GM18502 (cell line): ENCODE results near the gene SETBP1.

Experiments
- ATAC-seq: cut with Tn5 transposase; IDR thresholded peaks from one replicate; pipeline ENCODE4 v1.9.1; 2021; ENCODE audit warnings: mild to moderate bottlenecking; ENCODE audit not compliant: unreplicated experiment, poor library complexity

Gene SETBP1

GRCh38 chr18:44680273-44681075 lies at the start of gene SETBP1:
Gene SETBP1 (plus strand): TSS chr18:44680888. CDS start chr18:44701347, 20,459 bp downstream.
- ATAC-seq, result peak; percentile 25

DNA sequence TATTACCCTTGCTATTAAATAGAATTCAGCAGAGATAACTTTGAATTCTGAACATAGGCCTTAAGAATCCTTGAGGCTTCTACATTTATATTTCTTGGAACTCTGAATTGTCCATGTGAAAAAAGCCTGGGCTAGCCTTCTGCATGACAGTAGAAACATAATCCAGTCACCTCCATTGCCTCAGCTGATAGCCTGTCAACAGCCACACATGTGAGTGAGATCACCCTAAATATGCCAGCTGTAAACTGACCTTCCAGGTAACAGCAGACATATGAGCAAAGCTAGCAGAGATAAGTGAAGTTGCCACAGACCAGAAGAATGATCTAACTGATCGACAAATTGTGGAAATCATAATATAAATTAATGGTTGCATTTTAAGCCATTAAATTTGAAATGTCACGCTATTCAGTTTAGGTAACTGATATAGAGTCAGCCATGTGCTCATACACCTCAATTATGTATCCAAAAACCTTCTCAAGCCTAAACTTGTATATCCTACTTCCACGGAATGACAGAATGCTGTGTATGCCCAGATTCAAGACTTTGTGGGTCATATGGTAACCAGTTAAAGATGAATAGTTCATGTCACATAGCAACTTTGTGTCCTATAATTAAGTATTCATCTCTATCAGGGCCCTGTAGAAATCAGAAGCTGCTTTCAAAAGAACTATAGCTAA lies 48.1 kb upstream of the SETBP1 start:
- no peak for ATAC-seq

DNA sequence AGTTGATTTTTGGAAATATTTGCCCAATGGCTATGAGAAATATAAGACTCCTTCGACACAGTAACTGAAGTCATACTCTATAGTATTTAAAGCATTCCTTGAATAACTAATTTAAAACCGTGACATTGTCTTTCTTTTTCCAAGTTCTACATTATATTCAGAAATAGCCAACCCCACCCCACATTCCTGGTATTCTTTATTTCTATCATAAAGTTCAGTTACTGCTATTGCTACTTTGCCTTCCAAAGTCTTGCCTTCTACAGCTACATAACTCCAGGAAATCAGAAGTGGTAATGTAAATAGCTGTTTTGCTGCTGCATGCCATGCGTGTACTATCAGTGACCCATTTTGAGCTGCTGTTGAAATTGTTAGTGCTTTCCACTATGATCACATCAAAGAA lies 45.1 kb upstream of the SETBP1 start:
- no peak for ATAC-seq

- ATAC-seq, result peak; percentile 88
Measured at GRCh38 chr18:44636241-44636640, 44.4 kb upstream of the SETBP1 start.

GRCh38 chr18:44637210-44638033 lies 43.3 kb upstream of the SETBP1 start:
- no peak for ATAC-seq

GRCh38 chr18:44638034-44638540 lies 42.6 kb upstream of the SETBP1 start:
- no peak for ATAC-seq

- ATAC-seq, result no peak
Measured at GRCh38 chr18:44638811-44639210, 41.9 kb upstream of the SETBP1 start.

DNA sequence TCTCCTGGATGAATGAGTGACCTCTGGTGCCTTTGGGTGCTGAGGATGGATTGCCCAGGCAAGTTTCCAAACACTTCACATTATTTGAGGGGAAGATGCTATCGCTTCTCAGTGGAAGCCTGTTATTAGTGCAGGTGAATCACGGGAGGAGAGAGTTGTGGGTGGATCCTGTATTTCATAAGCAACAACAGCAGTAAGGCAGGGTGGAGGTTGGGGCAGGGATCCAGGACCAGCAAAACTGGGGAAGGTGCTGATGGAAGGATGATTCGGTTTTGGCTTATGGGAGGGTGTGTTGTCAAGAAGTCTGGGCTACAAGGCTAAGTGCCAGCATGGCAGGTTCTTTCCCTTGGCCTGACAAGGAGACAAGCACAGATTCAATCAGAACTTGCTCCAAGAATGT lies 37.7 kb upstream of the SETBP1 start:
- ATAC-seq, result no peak

DNA sequence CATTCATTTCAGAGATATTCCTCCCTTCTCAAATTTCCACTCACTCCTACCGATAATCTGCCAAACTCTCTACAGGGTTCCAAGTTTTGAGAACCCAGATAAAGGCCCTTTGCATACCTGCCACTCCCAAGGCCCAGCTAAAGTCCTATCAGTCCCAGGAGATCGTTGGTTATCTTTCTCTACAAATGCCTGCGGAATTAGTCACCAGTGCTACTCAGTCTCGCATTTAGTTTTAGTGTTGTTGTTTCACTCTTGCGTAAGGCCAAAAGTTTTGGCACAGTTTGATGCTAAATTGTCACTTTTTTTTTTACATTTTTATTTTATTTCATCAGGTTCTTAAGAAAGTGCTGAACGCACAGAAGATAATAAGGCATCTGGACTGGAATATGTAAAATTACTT lies 29.2 kb upstream of the SETBP1 start:
- no peak for ATAC-seq

DNA sequence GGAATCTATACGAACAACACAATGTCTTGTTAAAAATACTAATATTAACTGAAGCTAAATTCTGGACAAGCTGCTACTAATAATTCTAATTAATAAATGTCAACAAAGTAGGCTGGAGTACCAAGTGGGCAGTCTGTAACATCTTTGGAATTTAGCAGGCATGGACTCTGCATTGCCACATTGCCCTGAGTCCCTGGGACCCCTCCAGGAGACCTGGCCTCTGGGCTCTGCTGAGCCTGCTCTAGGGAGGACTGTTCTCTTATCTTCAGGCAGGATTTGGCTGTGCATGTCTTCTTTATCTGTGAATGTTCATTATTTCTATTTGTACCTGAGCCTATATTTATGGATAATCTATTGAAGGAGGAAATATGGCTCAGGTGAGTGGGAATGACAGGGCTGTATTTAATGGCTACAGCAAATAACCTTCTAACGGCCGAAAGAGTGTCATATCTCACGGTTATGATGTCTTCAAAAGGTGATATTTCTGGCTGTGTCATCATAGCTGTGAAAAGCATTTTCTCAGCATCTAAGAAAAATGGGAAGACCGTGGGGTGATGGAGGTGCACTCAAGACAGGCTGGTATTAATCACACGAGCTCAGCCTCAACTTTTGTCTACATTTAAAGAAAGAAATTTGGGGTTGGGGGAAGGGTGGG lies 28.6 kb upstream of the SETBP1 start:
- no peak for ATAC-seq

- no peak for ATAC-seq
Measured at GRCh38 chr18:44652722-44653121, 28.0 kb upstream of the SETBP1 start.

GRCh38 chr18:44654573-44654972 lies 26.1 kb upstream of the SETBP1 start:
- ATAC-seq, result no peak

DNA sequence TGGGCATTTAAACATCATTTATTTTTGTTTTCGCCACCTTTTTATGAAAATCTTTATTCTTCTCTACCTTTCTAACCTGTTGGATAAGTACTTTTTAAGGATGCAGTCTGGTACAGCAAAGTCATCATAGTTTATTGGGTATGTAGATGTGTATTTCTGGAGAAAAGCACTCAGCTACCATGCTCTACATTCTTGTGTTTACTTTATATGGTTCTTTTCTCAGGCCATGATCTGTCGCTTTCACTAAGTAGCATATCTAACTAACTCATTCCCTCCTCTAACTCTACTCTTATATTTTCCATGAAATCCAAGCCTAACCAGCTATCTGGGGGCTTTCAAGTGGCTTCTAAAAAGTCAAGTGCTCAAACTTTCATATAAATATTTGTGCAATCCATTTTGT lies 25.3 kb upstream of the SETBP1 start:
- ATAC-seq, result no peak

GRCh38 chr18:44659771-44660170 lies 20.9 kb upstream of the SETBP1 start:
- ATAC-seq, result no peak

- ATAC-seq, result no peak
Measured at GRCh38 chr18:44668270-44668975, 12.3 kb upstream of the SETBP1 start.

GRCh38 chr18:44671914-44672313 lies 8.8 kb upstream of the SETBP1 start:
- ATAC-seq, result no peak

DNA sequence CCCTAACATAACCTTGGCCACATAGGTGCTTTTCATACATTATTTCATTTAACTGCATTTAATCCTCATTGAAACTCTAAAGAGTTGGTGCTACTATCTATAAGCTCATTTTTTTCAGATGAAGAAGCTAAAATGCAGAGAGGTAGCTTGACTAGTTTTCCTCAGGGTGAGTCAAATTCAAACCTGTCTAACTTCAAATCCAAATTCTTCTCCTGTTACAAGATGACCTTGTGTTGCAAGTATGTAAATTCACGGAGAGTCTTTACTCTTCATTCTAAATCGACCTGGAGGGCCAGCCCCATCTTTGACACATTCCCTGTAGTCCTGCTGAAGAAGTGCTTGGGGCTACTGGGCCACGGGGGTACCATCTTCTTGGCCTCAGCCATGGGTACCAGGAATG lies 8.2 kb upstream of the SETBP1 start:
- ATAC-seq, result no peak

GRCh38 chr18:44673256-44673880 lies 7.3 kb upstream of the SETBP1 start:
- no peak for ATAC-seq

DNA sequence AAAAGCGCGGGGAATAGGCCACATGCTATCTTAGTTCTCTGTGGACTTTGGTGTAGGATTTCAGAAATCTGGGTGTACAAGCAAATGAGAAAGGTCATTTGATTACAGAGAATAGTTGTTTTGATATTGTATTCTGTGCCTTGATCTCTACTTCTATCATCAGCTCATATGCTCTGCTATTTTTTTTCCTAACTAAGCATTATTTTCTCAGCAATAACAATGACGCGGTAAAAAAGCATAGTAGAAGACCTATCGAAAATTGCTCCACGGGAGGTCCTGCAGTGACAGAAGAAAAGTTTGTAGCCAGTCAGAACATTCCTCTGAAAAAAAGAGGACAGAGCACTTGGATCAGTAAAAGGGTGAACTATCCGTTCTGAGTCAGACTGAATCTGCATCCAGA lies 2.8 kb upstream of the SETBP1 start:
- ATAC-seq, result no peak
